Measurements from ENCODE around the gene IL17RE.

IL17RE gene

GRCh38 chr3:9878700-9879099 lies 23.9 kb upstream of the IL17RE start:
- Histone ChIP-seq H3K4me3 (ENCODE audit: low read depth, low read length) (no peak overlapping the region), H3K27me3 (ENCODE audit: insufficient read depth, low read depth, severe bottlenecking) (no peaks in the 10 kb centered on the region), H3K9me3 (ENCODE audit: severe bottlenecking) (no peaks in the 10 kb centered on the region), H3K36me3 (no peaks in the 10 kb centered on the region), H3K27ac (no peak overlapping the region)
- TF ChIP-seq CTCF (IDR thresholded peaks at IDR 0.05; ENCODE audit: low read depth, low read length), result no peak
- no peak for DNase-seq

GRCh38 chr3:9879830-9880549 lies 22.7 kb upstream of the IL17RE start, which contains the start of gene CIDEC:
TSS of gene CIDEC (minus strand) at chr3:9880253. CDS start at chr3:9878486, 1,767 bp downstream.
- DNase-seq, result no peak
- no peak within 1 kb of the TSS for H3K27ac ChIP-seq
- H3K9me3 ChIP-seq (ENCODE audit: severe bottlenecking), result no peaks in the 10 kb centered on the region
- no peaks in the 10 kb centered on the region for H3K36me3 ChIP-seq
- no peak within 1 kb of the TSS for H3K4me3 ChIP-seq (ENCODE audit: low read depth, low read length)
- no peaks in the 10 kb centered on the region for H3K27me3 ChIP-seq (ENCODE audit: insufficient read depth, low read depth, severe bottlenecking)
- TF ChIP-seq CTCF (IDR thresholded peaks at IDR 0.05; ENCODE audit: low read depth, low read length), result no peak

GRCh38 chr3:9881441-9881840 lies 21.2 kb upstream of the IL17RE start:
- no peak for DNase-seq
- no peaks in the 10 kb centered on the region for H3K27me3 ChIP-seq (ENCODE audit: insufficient read depth, low read depth, severe bottlenecking)
- no peak overlapping the region for H3K27ac ChIP-seq
- H3K36me3 ChIP-seq, result no peaks in the 10 kb centered on the region
- no peak overlapping the region for H3K4me3 ChIP-seq (ENCODE audit: low read depth, low read length)
- TF ChIP-seq CTCF (IDR thresholded peaks at IDR 0.05; ENCODE audit: low read depth, low read length), result no peak
- no peaks in the 10 kb centered on the region for H3K9me3 ChIP-seq (ENCODE audit: severe bottlenecking)

GRCh38 chr3:9883706-9884554 lies 18.7 kb upstream of the IL17RE start:
- Histone ChIP-seq H3K27ac (no peak overlapping the region), H3K9me3 (ENCODE audit: severe bottlenecking) (no peaks in the 10 kb centered on the region), H3K36me3 (no peaks in the 10 kb centered on the region), H3K27me3 (ENCODE audit: insufficient read depth, low read depth, severe bottlenecking) (no peaks in the 10 kb centered on the region), H3K4me3 (ENCODE audit: low read depth, low read length) (no peak overlapping the region)
- DNase-seq, result no peak
- no peak for TF ChIP-seq CTCF (IDR thresholded peaks at IDR 0.05; ENCODE audit: low read depth, low read length)

GRCh38 chr3:9884555-9885165 lies 18.0 kb upstream of the IL17RE start:
- Histone ChIP-seq H3K27me3 (ENCODE audit: insufficient read depth, low read depth, severe bottlenecking) (no peaks in the 10 kb centered on the region), H3K9me3 (ENCODE audit: severe bottlenecking) (no peaks in the 10 kb centered on the region), H3K27ac (no peak overlapping the region), H3K4me3 (ENCODE audit: low read depth, low read length) (no peak overlapping the region), H3K36me3 (no peaks in the 10 kb centered on the region)
- TF ChIP-seq CTCF (IDR thresholded peaks at IDR 0.05; ENCODE audit: low read depth, low read length), result no peak
- DNase-seq, result no peak
